Kidney epithelial cell (primary cell): ENCODE data around the gene SPATA13. TPM values are rescaled to one million over a fixed set of nuclear protein-coding genes. Genes with fewer than 3 reads are reported as not detected.

Source experiments
- DNase-seq: peaks from one replicate; pipeline ENCODE4 v3.0.0-alpha.2; 2010; ENCODE audit warnings: low read depth
- H3K27me3 ChIP-seq: 2 replicates; pipeline ENCODE4 v1.6.0; 2011; ENCODE audit warnings: low read length; ENCODE audit not compliant: control insufficient read depth, insufficient read depth
- H3K36me3 ChIP-seq: 2 replicates; pipeline ENCODE4 v1.5.1; 2011; ENCODE audit warnings: low read length; ENCODE audit not compliant: control insufficient read depth, insufficient read depth
- H3K4me3 ChIP-seq: 2 replicates; pipeline ENCODE4 v1.5.1; 2011; ENCODE audit warnings: low read depth, mild to moderate bottlenecking, control low read depth, low read length
- total RNA-seq: library from RNA; depleted of rRNA; stranded (reverse); fragments of >200 nt; gene quantifications from 2 replicates; pipeline ENCODE4 v1.2.3, GENCODE V29; 2015
- TF ChIP-seq, protein P1 (sequence below): IDR thresholded peaks from 2 replicates; pipeline ENCODE4 v1.5.1; 2011; ENCODE audit warnings: mild to moderate bottlenecking, moderate library complexity, low read length, control low read depth, inconsistent platforms; ENCODE audit not compliant: insufficient read depth, poor library complexity, severe bottlenecking

The SPATA13 gene
- total RNA-seq, 1 donor from 2014 or later = 11.3 TPM

DNA sequence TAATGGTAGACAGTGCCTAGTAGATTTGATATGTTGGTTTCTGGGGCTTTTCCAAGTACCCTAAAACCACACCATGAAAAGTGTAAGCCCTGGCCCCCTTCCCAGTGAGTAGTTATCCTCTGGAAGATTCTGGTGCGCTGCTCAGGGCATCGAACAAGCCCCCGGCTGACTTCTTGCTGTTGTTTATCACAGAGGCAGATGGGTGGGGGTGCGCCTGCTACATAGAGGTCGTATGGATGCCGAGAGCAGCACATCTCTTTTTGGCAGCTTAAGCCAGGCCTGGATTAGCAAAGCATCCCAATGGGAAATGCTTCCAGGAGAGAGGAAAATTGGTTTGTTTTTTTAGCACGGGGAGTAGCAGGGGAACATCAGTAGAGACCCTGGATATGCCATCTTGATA lies 26.3 kb upstream of the SPATA13 start:
- H3K27me3 ChIP-seq = no peaks in the 10 kb centered on the region
- DNase-seq = no peak
- no peak overlapping the region for H3K4me3 ChIP-seq
- no peaks in the 10 kb centered on the region for H3K36me3 ChIP-seq
- TF ChIP-seq, protein P1, sequence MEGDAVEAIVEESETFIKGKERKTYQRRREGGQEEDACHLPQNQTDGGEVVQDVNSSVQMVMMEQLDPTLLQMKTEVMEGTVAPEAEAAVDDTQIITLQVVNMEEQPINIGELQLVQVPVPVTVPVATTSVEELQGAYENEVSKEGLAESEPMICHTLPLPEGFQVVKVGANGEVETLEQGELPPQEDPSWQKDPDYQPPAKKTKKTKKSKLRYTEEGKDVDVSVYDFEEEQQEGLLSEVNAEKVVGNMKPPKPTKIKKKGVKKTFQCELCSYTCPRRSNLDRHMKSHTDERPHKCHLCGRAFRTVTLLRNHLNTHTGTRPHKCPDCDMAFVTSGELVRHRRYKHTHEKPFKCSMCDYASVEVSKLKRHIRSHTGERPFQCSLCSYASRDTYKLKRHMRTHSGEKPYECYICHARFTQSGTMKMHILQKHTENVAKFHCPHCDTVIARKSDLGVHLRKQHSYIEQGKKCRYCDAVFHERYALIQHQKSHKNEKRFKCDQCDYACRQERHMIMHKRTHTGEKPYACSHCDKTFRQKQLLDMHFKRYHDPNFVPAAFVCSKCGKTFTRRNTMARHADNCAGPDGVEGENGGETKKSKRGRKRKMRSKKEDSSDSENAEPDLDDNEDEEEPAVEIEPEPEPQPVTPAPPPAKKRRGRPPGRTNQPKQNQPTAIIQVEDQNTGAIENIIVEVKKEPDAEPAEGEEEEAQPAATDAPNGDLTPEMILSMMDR = no peak

DNA sequence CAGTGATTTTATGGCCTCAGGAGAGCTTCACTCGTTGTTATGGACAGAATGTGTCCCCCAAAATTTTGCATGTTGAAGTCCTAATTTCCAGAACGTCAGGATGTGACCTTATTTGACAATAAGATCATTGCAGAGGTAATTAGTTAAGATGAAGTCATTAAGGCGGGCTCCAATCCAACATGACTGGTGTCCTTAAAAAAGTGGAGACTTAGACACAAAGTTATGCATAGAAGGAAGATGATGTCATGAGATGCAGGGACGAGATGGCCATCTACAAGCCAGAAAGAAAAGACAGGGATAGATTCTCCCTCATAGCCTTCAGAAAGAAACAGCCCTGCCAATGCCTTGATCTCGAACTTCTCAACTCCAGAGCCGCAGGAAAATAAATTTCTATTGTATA lies 25.8 kb upstream of the SPATA13 start:
- H3K27me3 ChIP-seq = no peaks in the 10 kb centered on the region
- DNase-seq = no peak
- H3K4me3 ChIP-seq = no peak overlapping the region
- TF ChIP-seq, protein P1 = no peak
- H3K36me3 ChIP-seq = no peaks in the 10 kb centered on the region

GRCh38 chr13:24135674-24136300 lies 24.7 kb upstream of the SPATA13 start:
- DNase-seq = no peak
- TF ChIP-seq, protein P1 = no peak
- H3K4me3 ChIP-seq = no peak overlapping the region
- no peaks in the 10 kb centered on the region for H3K27me3 ChIP-seq
- no peaks in the 10 kb centered on the region for H3K36me3 ChIP-seq

- TF ChIP-seq, protein P1 = no peak
- H3K36me3 ChIP-seq = no peaks in the 10 kb centered on the region
- no peak for DNase-seq
- no peak overlapping the region for H3K4me3 ChIP-seq
- H3K27me3 ChIP-seq = no peaks in the 10 kb centered on the region
These were observed 21.6 kb upstream of the SPATA13 start for GRCh38 chr13:24138911-24139310.

- Histone ChIP-seq H3K36me3 (no peaks in the 10 kb centered on the region), H3K4me3 (no peak overlapping the region), H3K27me3 (no peaks in the 10 kb centered on the region)
- TF ChIP-seq, protein P1 = no peak
- DNase-seq = no peak
These were observed 19.1 kb upstream of the SPATA13 start for GRCh38 chr13:24141333-24141910.

DNA sequence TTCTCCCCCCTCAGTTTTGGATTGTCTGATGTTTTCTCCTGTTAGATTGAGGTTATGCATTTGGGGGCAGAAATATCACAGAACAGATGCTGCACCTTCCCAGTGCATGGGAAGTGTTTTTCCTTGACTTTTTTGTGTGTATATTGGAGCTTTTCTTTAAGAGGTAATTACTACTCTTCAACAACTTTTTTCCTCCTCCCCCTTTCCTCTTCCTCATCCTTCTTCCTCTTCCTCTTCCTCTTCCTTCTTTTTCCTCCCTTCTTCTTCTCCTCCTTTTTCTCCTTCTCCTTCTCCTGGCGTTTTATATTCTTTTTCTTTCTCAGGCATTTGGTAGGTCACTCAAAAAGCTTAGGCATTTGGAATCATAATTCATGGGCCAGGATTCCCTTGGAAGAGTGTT lies 18.1 kb upstream of the SPATA13 start:
- TF ChIP-seq, protein P1 = no peak
- DNase-seq = no peak
- Histone ChIP-seq H3K4me3 (no peak overlapping the region), H3K27me3 (no peaks in the 10 kb centered on the region), H3K36me3 (no peaks in the 10 kb centered on the region)
